Measurements from ENCODE around the gene ACP7. TPM values are rescaled to one million over a fixed set of nuclear protein-coding genes. Genes with fewer than 3 reads are reported as not detected.
A peak's percentile ranks its signal among the peaks of the same experiment; 100 is the strongest.

ACP7 gene
- polyA plus RNA-seq, 2 of the 4 experiments (the other 2 are of a cell fraction): 0.06 to 0.25 TPM

- TF ChIP-seq MYC (IDR thresholded peaks at IDR 0.05; ENCODE audit: borderline replicate concordance, low read length): no peak
- TF ChIP-seq HES2 (IDR thresholded peaks at IDR 0.05): no peak
- TF ChIP-seq HOXB5 (CRISPR knock-in tag; IDR thresholded peaks at IDR 0.05): no peak
- TF ChIP-seq PBX3 (IDR thresholded peaks at IDR 0.05): no peak
Measured at GRCh38 chr19:39128516-39129079, 44.4 kb downstream of the ACP7 start (continued).

- H3K4me3 ChIP-seq: no peak overlapping the region
- H3K4me1 ChIP-seq: peaks cover 47% of the 10 kb centered on the region
- DNase-seq (ENCODE audit: low read depth in 1 of 2, low spot score in 1 of 2) (no peak), ATAC-seq (no peak), FAIRE-seq (no peak)
- H3K9me3 ChIP-seq: no peaks in the 10 kb centered on the region
- CTCF ChIA-PET: interaction anchor here (0.7 to 13.1 kb wide), 16 partner anchors 9 to 202 kb away, joined by 3 to 224 read pairs (median 4); partner anchors contain the start of gene FBXO17
- peak overlapping the region; percentile 77; the same call in 1 of the 3 replicates for H3K4me2 ChIP-seq
- H3K27ac ChIP-seq: peak overlapping the region in 1 of 2 experiments; percentile 92; a peak in 3 of 6 replicates
- TF ChIP-seq MYC (IDR thresholded peaks at IDR 0.05; ENCODE audit: borderline replicate concordance, low read length) (no peak), BCL3 (IDR thresholded peaks at IDR 0.05) (no peak), CHD4 (IDR thresholded peaks at IDR 0.05; ENCODE audit: borderline replicate concordance) (no peak), NR3C1 (IDR thresholded peaks at IDR 0.05) (no peak), ZNF302 (CRISPR knock-in tag; IDR thresholded peaks at IDR 0.05) (no peak), CTCF (IDR thresholded peaks at IDR 0.05) (no peak), CHD2 (IDR thresholded peaks at IDR 0.05; ENCODE audit: low read length, partially characterized antibody) (no peak), HEYL (CRISPR knock-in tag; IDR thresholded peaks at IDR 0.05) (no peak), NFE2L2 (conservative IDR thresholded peaks at IDR 0.05; ENCODE audit: low read length) (no peak), RAD21 (conservative IDR thresholded peaks at IDR 0.05 in 1 of 2, IDR thresholded peaks at IDR 0.05 in 1 of 2) (no peak), TP53 (CRISPR knock-in tag; IDR thresholded peaks at IDR 0.05) (no peak), ESRRA (IDR thresholded peaks at IDR 0.05; ENCODE audit: borderline replicate concordance, low read length) (no peak), HOXA7 (CRISPR knock-in tag; IDR thresholded peaks at IDR 0.05) (no peak)
- WGBS (ENCODE audit: missing lambda C conversion rate): 97% methylated on average over 11 of the region's 11 CpGs
- POLR2A ChIA-PET: interaction anchor here (0.7 kb wide), 1 partner anchor 279 kb away, joined by 3 read pairs; no protein-coding TSS in a partner anchor
Measured at GRCh38 chr19:39129116-39129515, 44.9 kb downstream of the ACP7 start.

GRCh38 chr19:39130337-39131254 lies 46.4 kb downstream of the ACP7 start:
- CTCF ChIA-PET: interaction anchor here (1.2 to 13.1 kb wide), 6 partner anchors 9 to 78 kb away, joined by 3 to 224 read pairs (median 9); no protein-coding TSS in a partner anchor
- POLR2A ChIA-PET: no interaction called here
- 92% methylated on average over 22 of the region's 22 CpGs for WGBS (ENCODE audit: missing lambda C conversion rate)
- Histone ChIP-seq H3K4me3 (no peak overlapping the region), H3K27ac (peak overlapping the region in 1 of 2 experiments; percentile 92; a peak in 1 of 6 replicates), H3K4me2 (no peak overlapping the region), H3K4me1 (peaks cover 39% of the 10 kb centered on the region), H3K9me3 (no peaks in the 10 kb centered on the region)
- FAIRE-seq (peak; percentile 23), ATAC-seq (no peak), DNase-seq (ENCODE audit: low read depth in 1 of 2, low spot score in 1 of 2) (no peak)
- TF ChIP-seq KDM1A (IDR thresholded peaks at IDR 0.05; ENCODE audit: low read depth) (peak; percentile 30; the same call in 1 of the 2 replicates), NR3C1 (IDR thresholded peaks at IDR 0.05) (no peak), ZFP36 (IDR thresholded peaks at IDR 0.05; ENCODE audit: borderline replicate concordance, partially characterized antibody) (peak; percentile 75), MAX (IDR thresholded peaks at IDR 0.05) (no peak), CTCF (IDR thresholded peaks at IDR 0.05) (no peak), EP300 (IDR thresholded peaks at IDR 0.05) (no peak)

All from A549 (cell line).